Fibroblast of skin of left quadriceps (primary cell): Measurements from ENCODE around the gene RFX3.

Experiments
- DNase-seq, 2 experiments: peaks; one replicate each; pipeline ENCODE4 v3.0.0-alpha.2; 2013; ENCODE audit warnings: low read depth in 2 of 2

The RFX3 gene

GRCh38 chr9:3513265-3513818, 12.5 kb downstream of the RFX3 start:
- no peak for DNase-seq

DNA sequence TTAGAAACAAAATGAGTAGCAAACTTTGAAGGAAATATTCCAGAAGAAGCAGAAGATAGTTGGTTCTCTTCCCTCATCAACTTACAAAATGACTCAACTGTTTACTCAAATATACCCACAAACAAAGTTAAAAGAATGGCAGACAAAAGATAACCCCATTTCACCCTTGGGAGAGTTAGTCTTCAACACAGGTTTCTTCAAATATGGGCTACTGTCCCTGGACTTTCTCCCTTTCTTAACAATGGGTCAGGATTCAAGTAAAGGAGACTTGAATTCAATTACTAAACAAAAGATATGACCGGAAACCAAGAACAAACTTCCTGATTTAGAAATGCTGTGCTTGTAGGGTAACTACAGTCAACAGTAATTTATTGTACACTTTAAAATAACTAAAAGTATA, 14.2 kb downstream of the RFX3 start:
- no peak for DNase-seq

GRCh38 chr9:3510796-3511195, 15.0 kb downstream of the RFX3 start:
- no peak for DNase-seq

GRCh38 chr9:3509926-3510325, 15.9 kb downstream of the RFX3 start:
- no peak for DNase-seq

GRCh38 chr9:3508521-3509291, 17.1 kb downstream of the RFX3 start:
- DNase-seq: no peak

DNA sequence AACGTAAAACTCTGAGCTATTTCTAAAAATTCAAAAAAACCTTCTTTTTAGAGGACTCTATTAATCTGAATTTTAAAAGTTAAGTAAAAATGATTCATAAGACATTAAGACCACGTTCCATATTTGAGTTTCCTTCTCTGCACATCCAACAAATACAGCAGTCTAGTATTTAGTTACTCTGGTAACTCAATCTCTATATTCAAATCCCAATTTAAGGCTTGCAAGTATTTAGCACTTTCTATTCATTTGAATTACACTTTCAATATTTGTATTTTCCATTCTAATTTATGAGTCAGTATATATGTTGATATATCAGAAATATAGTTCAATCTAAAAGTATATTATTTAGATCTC, 17.7 kb downstream of the RFX3 start:
- DNase-seq: no peak

DNA sequence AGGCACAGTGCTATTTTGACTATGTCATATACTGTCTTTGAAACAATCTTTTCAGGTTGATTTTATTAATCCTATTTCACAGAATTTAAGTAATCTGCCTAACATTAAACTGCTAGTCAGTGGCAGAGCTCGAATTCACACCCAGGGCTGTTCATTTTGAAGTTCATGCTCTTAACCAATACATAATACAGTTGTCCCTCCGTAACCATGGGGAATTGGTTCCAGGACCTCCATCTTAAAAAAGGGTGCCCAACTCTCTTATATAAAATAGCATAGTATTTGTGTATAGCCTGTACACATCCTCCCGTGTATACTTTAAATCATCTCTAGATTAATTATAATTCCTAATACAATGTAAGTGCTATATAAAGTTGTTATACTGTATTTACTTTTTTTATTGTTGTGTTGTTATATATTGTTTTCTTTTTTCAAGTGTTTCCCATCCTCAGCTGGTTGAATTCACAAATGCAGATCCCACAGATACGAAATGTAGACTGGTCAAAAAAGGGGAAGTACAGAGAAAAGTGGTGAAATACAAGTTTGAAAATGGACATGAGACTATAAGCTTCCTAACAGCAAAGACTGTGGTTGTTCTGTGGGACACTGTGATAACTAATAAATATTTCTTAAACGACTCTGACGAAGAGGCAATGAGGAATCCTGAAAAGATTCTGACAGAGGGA, 18.3 kb downstream of the RFX3 start:
- DNase-seq: no peak

DNA sequence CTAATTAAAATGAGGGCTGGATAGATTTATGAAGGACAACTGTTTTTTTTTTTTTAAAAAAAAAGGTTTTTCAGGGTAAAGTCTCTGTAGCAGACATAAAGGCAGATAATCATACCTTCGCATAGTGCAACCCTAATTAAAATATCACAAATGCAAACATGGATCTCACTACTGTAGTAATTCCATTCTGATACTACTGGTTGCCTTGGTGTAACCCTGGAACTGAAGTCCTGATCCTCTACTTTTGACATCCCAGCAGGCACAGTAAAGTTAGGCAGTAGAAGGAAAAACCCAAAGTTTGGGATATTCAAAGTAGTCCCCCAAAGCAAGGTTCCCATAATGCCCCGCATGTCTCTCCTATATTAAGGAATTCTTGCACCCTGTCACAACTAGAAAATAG, 19.6 kb downstream of the RFX3 start:
- DNase-seq: no peak

DNA sequence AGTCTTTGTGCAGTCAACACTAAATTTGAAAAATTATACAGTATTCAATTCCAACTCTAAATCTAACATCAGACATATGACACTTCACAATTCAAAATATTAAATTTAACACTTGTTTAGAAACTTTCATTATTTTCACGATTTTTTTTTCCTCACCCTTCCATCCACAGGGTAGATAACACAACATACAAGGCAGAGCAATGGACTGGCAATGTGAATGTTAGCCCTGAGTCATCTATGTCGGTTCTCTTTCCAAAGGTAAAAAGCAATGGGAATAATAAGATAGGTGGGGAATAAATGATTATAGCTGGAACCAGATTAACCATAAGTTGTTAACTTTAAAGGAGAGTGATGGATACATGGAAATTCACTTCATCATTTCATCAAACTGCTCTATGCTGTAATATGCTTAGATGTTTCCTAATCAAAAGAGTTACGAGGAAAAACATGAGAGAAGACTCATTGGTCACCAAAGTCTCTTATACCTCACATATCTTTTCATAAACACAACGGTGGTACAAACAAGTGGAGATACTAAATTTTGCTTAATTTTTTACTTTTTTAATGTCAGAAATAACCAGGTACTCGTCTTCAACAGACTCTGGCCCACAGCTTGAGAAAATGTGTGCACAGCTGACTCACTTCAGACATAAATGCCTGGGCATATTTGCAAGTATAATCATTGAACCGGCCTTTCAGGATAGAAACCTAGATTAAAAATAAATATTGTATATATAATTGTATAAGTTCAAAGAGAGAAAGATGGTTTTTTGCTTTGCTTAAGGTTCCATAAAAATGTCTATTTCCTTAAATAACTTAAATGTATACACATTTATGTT, 23.0 kb downstream of the RFX3 start:
- no peak for DNase-seq

DNA sequence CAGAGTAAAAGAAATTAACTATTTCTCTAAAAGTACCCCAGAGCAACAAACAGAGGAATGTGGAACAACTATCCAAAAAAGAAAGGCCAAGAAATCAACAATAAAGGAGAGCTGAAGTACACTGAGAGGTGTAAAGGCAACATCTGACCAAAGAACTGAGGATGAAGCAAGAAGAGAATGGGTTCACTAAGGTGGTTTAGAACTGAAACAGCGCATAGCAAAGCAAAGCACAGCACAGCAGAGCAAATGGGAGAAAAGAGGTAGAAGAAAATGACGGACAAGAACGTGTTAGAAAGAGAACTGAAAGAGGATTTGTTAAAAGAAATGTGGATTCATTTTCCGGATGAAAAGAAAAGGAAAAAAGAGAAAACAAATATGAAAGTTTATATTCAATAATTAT, 25.8 kb downstream of the RFX3 start:
- DNase-seq: no peak

- no peak for DNase-seq
Observed at GRCh38 chr9:3498691-3499090, 27.1 kb downstream of the RFX3 start.

DNA sequence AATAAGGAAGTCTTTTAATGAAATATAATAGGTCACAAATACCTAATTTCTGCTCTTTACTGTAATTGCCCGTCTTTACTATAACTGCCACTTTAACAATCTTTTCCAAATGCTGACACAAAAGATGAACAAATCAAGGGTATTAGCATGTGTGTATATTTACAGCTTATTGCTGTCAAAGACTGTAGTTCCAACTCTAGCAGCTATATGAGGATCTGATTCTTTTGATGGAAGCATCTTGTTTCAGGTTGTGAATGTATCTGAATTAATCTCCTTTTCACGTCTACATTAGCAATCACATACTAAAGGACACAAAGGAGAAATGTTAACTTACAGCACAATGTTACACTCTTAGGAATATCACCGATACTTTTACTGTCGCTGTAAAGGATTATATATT, 27.9 kb downstream of the RFX3 start:
- DNase-seq: no peak

- peak; percentile 28 to 34 for DNase-seq
Observed at GRCh38 chr9:3497401-3497800, 28.4 kb downstream of the RFX3 start.

- no peak for DNase-seq
Observed at GRCh38 chr9:3495855-3496254, 29.9 kb downstream of the RFX3 start.

GRCh38 chr9:3492214-3492613, 33.6 kb downstream of the RFX3 start:
- no peak for DNase-seq

- DNase-seq: no peak
Observed at GRCh38 chr9:3491450-3491849, 34.4 kb downstream of the RFX3 start.

GRCh38 chr9:3490957-3491356, 34.8 kb downstream of the RFX3 start:
- no peak for DNase-seq

DNA sequence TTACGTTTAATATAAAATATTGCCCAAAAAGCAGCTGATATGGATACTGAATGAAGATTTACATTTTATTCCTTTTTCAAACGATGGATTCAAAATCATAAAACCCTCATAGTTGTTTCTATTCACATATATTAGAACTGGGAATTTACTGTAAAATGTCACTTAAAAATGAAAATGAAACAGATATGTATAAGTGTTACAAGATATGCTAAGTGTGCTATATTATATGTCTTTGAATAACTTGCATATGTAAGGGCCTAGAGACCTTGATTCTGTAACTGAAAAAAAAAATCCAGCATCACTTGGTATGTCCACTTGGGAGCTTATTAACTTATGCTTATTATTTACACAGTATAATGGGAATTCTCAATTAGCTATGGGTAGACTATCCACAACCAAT, 43.2 kb downstream of the RFX3 start:
- no peak for DNase-seq

GRCh38 chr9:3480353-3480655, 45.5 kb downstream of the RFX3 start:
- no peak for DNase-seq

GRCh38 chr9:3479514-3480352, 46.1 kb downstream of the RFX3 start:
- DNase-seq: no peak

DNA sequence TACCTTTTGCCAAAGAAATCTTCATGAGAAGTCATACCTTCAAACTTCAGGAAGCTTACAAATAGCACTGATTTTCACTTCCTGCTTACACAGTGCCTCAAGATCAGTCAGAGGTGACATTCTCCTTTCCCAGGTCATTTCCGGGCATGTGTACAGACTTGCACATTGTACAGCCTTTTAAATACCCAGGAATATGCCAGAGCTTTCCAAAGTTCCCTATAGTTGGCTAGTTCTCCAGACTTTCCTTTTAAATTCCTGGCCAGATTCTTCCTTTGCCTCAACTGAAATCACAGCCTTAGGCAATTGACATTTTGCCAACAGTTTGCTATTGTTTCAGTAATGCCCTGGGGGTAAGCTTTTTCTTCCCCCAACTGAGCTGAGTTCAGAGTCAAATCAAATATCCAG, 47.2 kb downstream of the RFX3 start:
- no peak for DNase-seq
